ENCODE data around the gene CHMP4A. TPM values are rescaled to one million over a fixed set of nuclear protein-coding genes. Genes with fewer than 3 reads are reported as not detected.
A peak's percentile ranks its signal among the peaks of the same experiment; 100 is the strongest.

The CHMP4A gene
- total and polyA plus RNA-seq, 2 experiments from 2014 or later: 25.6 to 73.6 TPM

DNA sequence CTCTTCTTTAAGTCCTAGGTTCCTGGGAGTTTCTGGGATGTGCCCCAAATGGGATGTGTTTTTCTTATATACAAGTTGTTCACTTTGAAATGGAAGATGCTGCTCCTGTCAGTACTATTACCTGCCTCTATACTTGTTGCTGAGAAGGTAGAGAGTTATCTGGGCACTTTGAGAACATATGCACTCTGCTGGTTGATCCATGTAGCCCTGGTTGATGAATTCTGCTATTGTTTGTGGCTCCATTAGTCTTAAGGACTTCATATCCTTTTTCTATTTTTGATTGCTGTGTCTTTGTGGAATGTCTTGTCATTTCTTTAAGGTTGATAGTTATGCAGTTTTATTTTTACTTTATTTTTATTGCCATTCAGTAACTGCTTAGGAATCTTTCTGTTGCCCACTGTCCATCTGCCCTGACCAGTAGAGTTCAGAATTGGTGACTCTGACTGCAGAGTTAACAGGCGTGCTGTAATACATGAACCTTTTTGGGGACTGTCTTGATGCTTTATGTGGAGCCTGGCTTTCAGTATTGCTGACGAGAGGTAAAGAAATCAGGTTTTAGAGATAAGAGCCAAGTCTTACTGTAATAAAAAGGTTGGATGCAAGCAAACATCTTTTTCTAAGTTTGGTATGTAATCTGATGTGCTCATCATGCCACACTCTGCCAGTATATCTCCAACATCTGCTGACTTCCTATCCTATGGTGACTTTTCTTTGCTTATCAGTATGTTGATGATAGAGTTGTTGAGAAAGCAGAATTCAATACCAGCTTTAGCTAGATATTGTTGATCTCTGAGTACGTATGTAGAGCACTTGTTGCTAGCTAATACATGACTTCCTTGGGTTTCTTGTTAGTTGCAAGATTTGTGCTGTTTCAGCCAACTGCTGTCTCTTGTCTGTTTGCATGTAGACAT, 21.1 kb upstream of the CHMP4A start:
- Histone ChIP-seq H4K20me1 (ENCODE audit: insufficient read depth, poor library complexity, severe bottlenecking) (peaks cover 4% of the 10 kb centered on the region), H3K27ac (no peak overlapping the region), H2AFZ (no peak overlapping the region), H3K4me1 (ENCODE audit: insufficient read depth) (peaks cover 20% of the 10 kb centered on the region), H3K79me2 (peaks cover 56% of the 10 kb centered on the region), H3K4me2 (peak overlapping the region; percentile 87), H3K4me3 (no peak overlapping the region), H3K27me3 (no peaks in the 10 kb centered on the region), H3K9me3 (ENCODE audit: low read depth) (no peaks in the 10 kb centered on the region), H3K9me2 (replicated peaks; ENCODE audit: insufficient read depth) (no peaks in the 10 kb centered on the region), H3K36me3 (replicated peaks; ENCODE audit: insufficient read depth, low read depth) (no peaks in the 10 kb centered on the region)
- 88% methylated on average over 3 of the region's 3 CpGs for WGBS (ENCODE audit: low lambda C conversion rate, missing lambda C conversion rate)
- DNase-seq (ENCODE audit: low spot score): no peak
- TF ChIP-seq, protein P1, sequence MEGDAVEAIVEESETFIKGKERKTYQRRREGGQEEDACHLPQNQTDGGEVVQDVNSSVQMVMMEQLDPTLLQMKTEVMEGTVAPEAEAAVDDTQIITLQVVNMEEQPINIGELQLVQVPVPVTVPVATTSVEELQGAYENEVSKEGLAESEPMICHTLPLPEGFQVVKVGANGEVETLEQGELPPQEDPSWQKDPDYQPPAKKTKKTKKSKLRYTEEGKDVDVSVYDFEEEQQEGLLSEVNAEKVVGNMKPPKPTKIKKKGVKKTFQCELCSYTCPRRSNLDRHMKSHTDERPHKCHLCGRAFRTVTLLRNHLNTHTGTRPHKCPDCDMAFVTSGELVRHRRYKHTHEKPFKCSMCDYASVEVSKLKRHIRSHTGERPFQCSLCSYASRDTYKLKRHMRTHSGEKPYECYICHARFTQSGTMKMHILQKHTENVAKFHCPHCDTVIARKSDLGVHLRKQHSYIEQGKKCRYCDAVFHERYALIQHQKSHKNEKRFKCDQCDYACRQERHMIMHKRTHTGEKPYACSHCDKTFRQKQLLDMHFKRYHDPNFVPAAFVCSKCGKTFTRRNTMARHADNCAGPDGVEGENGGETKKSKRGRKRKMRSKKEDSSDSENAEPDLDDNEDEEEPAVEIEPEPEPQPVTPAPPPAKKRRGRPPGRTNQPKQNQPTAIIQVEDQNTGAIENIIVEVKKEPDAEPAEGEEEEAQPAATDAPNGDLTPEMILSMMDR (IDR thresholded peaks at IDR 0.05; ENCODE audit: poor library complexity): no peak
- TF ChIP-seq EZH2 (IDR thresholded peaks at IDR 0.05; ENCODE audit: borderline replicate concordance) (no peak), EZH2phosphoT487 (IDR thresholded peaks at IDR 0.05; ENCODE audit: low read depth, severe bottlenecking, unreplicated experiment) (no peak)

DNA sequence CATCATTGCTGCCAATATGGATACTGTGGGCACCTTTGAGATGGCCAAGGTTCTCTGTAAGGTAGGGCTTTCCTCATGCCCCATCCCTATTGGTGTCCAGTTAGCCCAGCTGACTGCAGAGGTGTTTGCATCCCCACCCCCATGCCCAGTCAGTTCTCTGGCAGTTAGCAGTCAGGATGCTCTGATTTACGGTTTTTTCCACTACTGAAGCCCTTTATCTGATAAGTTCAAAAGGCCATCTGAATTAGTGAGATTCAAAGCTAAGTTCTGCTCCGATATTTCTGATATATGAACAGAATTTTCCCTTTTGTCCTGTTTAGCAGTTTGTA, 20.2 kb upstream of the CHMP4A start:
- DNase-seq (ENCODE audit: low spot score): no peak
- WGBS (ENCODE audit: low lambda C conversion rate, missing lambda C conversion rate): 47% methylated on average over 2 of the region's 2 CpGs
- Histone ChIP-seq H3K79me2 (peaks cover 62% of the 10 kb centered on the region), H3K27me3 (no peaks in the 10 kb centered on the region), H3K4me1 (ENCODE audit: insufficient read depth) (peaks cover 20% of the 10 kb centered on the region), H3K27ac (peak overlapping the region; percentile 96), H3K4me2 (peak overlapping the region; percentile 87), H3K4me3 (peak overlapping the region; percentile 96), H3K9me2 (replicated peaks; ENCODE audit: insufficient read depth) (no peaks in the 10 kb centered on the region), H4K20me1 (ENCODE audit: insufficient read depth, poor library complexity, severe bottlenecking) (no peaks in the 10 kb centered on the region), H2AFZ (no peak overlapping the region), H3K36me3 (replicated peaks; ENCODE audit: insufficient read depth, low read depth) (no peaks in the 10 kb centered on the region), H3K9me3 (ENCODE audit: low read depth) (no peaks in the 10 kb centered on the region)
- TF ChIP-seq, protein P1 (IDR thresholded peaks at IDR 0.05; ENCODE audit: poor library complexity): no peak
- no peak for TF ChIP-seq EZH2phosphoT487 (IDR thresholded peaks at IDR 0.05; ENCODE audit: low read depth, severe bottlenecking, unreplicated experiment)
- TF ChIP-seq EZH2 (IDR thresholded peaks at IDR 0.05; ENCODE audit: borderline replicate concordance): no peak

DNA sequence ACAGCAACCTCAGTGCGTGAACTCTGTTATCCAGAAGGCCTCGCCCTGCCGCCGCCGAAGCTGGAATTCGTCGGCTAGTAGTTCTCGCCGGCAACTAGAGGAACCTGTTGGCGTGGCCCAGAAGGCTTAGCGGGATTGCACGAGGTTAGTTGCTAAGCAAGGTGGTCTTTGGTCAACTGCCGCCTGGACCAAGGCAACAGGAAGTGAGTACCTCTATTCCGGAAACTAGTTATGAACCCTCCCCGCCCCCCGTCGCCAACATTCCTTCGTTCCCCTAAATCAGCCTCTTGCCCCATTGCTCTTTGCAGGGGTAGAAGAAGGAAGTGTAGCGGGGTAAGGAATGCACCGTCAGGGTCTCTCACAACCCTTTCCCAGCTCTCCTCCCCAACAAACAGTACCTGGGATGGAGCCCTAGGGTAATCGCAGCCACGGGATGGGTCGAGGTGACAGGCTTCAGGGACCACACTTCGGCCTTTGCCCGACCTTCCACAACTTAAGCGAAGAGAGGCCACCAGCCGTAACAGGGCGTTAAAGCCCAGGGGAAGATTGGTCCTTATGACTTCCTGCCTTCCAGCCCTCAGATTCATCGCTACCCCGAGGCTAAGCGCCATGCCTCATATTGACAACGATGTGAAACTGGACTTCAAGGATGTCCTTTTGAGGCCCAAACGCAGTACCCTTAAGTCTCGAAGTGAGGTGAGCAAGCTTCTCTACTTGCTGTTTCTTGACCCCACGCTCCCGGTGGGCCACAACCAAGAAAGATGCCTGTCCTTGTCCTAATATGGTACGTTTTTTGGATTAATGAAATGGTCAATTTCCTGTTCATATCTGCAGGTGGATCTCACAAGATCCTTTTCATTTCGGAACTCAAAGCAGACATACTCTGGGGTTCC, 19.6 kb upstream of the CHMP4A start, which contains the start of gene GMPR2:
Gene GMPR2 (plus strand): TSS at position 285 of the 893 bp plus-strand sequence. CDS start 325 bp downstream, at position 610.
- TF ChIP-seq EZH2phosphoT487 (IDR thresholded peaks at IDR 0.05; ENCODE audit: low read depth, severe bottlenecking, unreplicated experiment): no peak
- TF ChIP-seq, protein P1 (IDR thresholded peaks at IDR 0.05; ENCODE audit: poor library complexity): no peak
- Histone ChIP-seq H3K27me3 (no peaks in the 10 kb centered on the region), H3K27ac (peak within 1 kb of the TSS; percentile 96), H3K79me2 (peaks cover 67% of the 10 kb centered on the region), H3K4me2 (peak within 1 kb of the TSS; percentile 87), H3K9me3 (ENCODE audit: low read depth) (no peaks in the 10 kb centered on the region), H3K36me3 (replicated peaks; ENCODE audit: insufficient read depth, low read depth) (no peaks in the 10 kb centered on the region), H3K4me3 (peak within 1 kb of the TSS; percentile 96), H2AFZ (peak within 1 kb of the TSS; percentile 98), H4K20me1 (ENCODE audit: insufficient read depth, poor library complexity, severe bottlenecking) (no peaks in the 10 kb centered on the region), H3K9me2 (replicated peaks; ENCODE audit: insufficient read depth) (no peaks in the 10 kb centered on the region), H3K4me1 (ENCODE audit: insufficient read depth) (peaks cover 20% of the 10 kb centered on the region)
- WGBS (ENCODE audit: low lambda C conversion rate, missing lambda C conversion rate): 10% methylated on average over 38 of the region's 38 CpGs
- peak; percentile 26 for DNase-seq (ENCODE audit: low spot score)
